GM12872 (cell line): ENCODE measurements around the gene LRRC75B.

ENCODE experiments used
- TF ChIP-seq, protein P1 (sequence below): IDR thresholded peaks from 3 replicates; pipeline ENCODE4 v1.5.1; 2011; ENCODE audit warnings: low read depth, mild to moderate bottlenecking, low read length, moderate library complexity; ENCODE audit not compliant: insufficient read depth

Gene LRRC75B

DNA sequence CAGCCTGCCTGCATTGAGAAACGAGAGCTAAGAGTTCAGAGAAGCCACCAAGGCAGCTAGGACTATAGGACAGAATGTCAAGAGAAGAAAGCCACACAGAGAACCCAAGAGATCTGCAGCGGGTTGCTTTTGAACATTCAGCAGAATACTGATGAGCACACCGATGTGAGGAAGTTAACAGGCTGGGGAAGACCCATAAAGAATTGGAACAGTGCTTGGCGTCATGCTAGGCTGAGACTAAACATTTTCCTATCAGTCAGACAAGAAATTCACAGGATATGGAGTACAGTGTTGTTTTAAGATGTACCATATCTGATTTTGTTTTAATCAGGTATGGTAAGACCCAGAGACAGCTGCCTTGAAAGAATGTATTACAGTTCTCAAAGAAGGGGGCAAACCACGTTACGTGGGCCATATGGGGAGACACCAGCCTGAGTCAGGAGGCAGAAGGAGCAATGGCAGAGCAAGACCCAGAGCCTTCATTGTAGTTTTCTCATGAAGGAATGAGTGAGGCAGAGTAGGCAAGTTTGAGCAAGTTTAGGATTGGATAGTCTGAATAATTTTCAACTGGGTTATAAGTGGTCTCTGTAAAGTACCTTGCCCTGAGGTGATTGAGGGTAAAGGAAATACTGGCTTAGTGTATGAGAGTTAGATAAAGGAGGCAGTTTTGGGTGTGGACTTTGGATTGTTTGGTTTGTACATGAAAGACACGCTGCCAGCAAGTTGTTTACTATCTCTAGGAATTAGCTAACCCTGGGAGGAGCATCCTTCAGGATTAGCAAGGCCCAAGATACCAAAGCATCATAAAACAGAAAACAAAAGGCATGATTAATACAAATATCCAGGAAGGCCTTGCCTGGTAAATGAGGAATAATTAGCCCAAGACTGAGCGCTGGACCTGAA is 14.3 kb downstream of the LRRC75B start:
- TF ChIP-seq, protein P1, sequence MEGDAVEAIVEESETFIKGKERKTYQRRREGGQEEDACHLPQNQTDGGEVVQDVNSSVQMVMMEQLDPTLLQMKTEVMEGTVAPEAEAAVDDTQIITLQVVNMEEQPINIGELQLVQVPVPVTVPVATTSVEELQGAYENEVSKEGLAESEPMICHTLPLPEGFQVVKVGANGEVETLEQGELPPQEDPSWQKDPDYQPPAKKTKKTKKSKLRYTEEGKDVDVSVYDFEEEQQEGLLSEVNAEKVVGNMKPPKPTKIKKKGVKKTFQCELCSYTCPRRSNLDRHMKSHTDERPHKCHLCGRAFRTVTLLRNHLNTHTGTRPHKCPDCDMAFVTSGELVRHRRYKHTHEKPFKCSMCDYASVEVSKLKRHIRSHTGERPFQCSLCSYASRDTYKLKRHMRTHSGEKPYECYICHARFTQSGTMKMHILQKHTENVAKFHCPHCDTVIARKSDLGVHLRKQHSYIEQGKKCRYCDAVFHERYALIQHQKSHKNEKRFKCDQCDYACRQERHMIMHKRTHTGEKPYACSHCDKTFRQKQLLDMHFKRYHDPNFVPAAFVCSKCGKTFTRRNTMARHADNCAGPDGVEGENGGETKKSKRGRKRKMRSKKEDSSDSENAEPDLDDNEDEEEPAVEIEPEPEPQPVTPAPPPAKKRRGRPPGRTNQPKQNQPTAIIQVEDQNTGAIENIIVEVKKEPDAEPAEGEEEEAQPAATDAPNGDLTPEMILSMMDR = no peak

DNA sequence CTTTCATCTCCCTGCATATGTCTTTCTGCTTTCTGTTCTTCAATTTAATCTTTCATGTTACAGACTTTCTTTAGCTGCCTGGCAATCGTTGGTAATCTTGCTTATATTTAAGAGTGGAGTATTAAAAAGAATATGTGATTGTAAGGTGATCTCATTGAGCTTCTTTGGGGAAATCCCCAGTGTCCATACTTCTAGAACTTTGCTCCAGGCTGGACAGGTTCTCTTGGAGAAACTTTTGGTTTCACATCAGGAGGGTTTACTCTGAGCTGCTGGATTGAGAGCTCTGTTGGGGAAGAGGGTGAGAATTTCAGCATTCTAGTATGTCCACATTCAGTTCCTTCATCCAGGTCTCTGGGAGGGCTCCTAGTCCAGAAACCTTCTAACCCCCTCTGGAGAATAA is 16.1 kb downstream of the LRRC75B start:
- TF ChIP-seq, protein P1 = no peak

DNA sequence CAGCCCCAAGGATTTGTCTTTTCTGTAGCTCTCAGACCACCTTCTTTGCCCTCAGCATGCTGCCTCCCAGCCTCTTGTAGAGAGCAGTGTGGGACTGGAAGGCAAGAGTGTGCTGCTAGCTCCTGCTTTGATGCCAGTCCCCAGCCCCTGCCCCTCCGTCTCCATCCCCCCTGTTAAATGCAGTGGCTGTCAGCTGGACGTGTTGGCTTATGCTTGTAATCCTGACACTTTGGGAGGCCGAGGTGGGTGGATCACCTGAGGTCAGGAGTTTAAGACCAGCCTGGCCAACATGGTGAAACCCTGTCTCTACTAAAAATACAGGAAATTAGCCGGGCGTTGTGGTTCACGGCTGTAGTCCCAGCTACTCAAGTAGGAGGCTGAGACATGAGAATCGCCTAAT is 21.6 kb downstream of the LRRC75B start:
- TF ChIP-seq, protein P1 = no peak

DNA sequence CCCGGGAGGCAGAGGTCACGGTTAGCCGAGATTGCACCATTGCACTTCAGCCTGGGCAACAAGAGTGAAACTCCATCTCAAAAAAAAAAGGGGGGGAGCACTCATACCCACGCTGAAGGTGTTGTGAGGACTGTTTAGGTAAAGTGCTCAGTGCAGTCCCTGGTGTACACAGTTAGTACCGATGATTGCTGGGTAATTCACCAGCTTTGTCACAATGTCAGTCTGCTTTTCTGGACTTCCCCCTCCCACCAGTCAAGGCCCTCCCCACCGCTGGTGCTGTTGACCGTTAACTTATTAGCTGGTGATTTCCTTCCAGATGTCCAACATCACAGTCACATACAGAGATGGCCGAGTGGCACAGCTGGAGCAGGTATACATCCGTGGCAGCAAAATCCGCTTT is 25.2 kb downstream of the LRRC75B start:
- TF ChIP-seq, protein P1 = 0 out of 3 replicates have a peak, but pooled peaks have one; percentile 1

DNA sequence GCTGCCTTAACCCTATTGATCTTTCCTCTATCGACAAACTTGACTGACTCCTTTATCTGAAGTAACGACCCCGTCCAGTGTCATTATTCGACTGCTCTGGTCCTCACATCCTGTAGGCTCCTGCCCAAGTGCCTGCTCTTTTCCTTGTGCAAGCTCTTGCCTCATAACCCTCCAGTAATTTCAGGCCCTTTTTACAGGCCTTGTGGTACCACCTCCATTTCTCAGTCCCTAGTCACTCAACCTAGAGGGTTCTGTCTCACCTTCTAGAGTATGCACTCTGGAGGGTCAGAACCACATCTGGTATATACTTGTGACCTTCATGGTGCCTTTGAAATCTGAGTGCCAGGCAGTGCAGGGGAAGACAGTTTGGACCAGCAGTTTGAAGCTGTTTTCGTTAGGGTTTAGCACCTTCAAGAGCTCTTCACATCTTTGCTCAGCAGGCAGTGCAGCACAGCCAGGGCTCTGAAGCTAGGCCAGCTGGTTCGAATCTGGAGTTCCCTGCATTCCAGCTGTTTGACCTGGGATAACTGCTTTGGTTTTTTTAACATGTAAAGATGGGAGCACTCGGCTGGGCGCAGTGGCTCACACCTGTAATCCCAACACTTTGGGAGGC is 25.9 kb downstream of the LRRC75B start:
- TF ChIP-seq, protein P1 = no peak

DNA sequence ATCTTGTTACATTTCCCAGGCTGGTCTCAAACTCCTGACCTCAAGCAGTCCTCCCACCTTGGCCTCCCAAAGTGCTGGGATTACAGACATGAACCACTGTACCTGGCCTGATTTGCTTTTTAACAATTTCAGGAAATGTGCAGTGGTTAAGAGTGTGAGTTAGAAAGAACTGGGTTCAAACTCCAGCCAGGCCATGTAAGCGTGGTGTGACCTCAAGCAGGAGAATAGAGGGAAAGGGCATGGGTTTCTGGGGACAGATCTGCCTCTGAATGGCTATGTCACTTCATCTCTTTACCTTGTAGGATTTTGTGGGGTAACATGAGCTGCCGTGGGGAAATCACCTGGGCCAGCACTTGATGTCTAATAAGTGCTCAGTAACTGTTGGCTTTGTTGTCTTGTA is 27.8 kb downstream of the LRRC75B start:
- TF ChIP-seq, protein P1 = no peak

DNA sequence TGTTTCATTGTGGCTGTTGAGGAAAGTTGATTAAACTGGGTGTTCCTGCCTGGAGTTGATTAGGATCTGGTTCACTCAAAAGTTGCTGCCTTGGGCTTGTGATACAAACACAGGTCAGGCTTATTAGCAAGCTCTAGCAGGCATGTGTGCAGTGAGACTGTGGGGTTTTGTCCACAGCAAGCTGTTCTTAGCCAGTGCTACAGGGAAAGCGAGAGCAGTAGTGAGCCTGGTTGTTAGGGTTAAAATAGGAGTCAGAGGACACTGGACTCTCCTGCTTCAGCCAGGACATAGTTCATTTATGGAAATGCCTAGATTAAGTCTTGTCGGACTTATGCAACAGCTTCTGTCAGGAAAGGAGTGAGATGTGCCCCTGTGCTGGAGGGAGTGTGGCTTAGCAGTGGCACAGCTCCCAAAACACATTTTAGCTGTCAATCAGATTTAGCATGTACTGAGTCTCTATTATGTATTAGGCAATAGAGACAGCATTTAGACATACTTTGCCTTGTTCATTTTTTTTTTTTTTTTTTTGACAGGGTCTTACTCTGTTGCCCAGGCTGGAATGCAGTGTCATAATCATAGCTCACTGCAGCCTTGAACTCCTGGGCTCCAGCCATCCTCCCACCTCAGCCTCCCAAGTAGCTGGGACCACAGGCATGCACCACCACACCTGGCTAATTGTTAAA is 28.4 kb downstream of the LRRC75B start:
- TF ChIP-seq, protein P1 = no peak
